Calu3 (cell line): ENCODE results near the gene RIMBP2. TPM values are rescaled to one million over a fixed set of nuclear protein-coding genes. Genes with fewer than 3 reads are reported as not detected.

Experiments used
- BruUV-seq: library from RNA; stranded (reverse); fragments of 400-500 nt; replicated peaks from 2 replicates; lab custom pipeline; 2021; lab: Mats Ljungman, UMichigan
- CTCF ChIA-PET: fragments of 300-600 bp; sonication (Branson Sonifier 250); formaldehyde crosslinking; loops from one replicate; lab custom pipeline; 2022; ENCODE audit warnings: antibody characterized with exemption; lab: Charles Lee
- DNase-seq: peaks from one replicate; pipeline ENCODE4 v3.0.0; 2022
- H3K27ac Mint-ChIP-seq: one replicate; pipeline ENCODE4 v1.8.0; 2022; ENCODE audit warnings: mixed read lengths; ENCODE audit not compliant: unreplicated experiment
- H3K27me3 Mint-ChIP-seq: one replicate; pipeline ENCODE4 v1.8.0; 2022; ENCODE audit warnings: mixed read lengths; ENCODE audit not compliant: unreplicated experiment
- H3K36me3 Mint-ChIP-seq: one replicate; pipeline ENCODE4 v1.8.0; 2022; ENCODE audit warnings: mild to moderate bottlenecking, moderate library complexity, mixed read lengths; ENCODE audit not compliant: insufficient read depth, unreplicated experiment
- H3K4me1 Mint-ChIP-seq: one replicate; pipeline ENCODE4 v1.8.0; 2022; ENCODE audit warnings: mild to moderate bottlenecking, low read depth, mixed read lengths; ENCODE audit not compliant: unreplicated experiment
- H3K4me3 Mint-ChIP-seq: one replicate; pipeline ENCODE4 v1.8.0; 2022; ENCODE audit warnings: mild to moderate bottlenecking, low read depth, moderate library complexity, mixed read lengths; ENCODE audit not compliant: unreplicated experiment
- H3K9me3 Mint-ChIP-seq: one replicate; pipeline ENCODE4 v1.8.0; 2022; ENCODE audit warnings: low read depth, mixed read lengths; ENCODE audit not compliant: unreplicated experiment
- intact Hi-C: fragments of 100-400 bp; cut with micrococcal nuclease; formaldehyde crosslinking; loops from one replicate; pipeline ENCODE4 v1.10.0; 2022; ENCODE audit not compliant: unreplicated experiment
- total RNA-seq: library from RNA; stranded (reverse); gene quantifications from 2 replicates; pipeline ENCODE4 v1.2.3, GENCODE V29; 2022
- TF ChIP-seq, protein P1 (sequence below): fragments of 200-600 bp; IDR thresholded peaks from one replicate; pipeline ENCODE4 v1.8.0; 2022; ENCODE audit warnings: antibody characterized with exemption; ENCODE audit not compliant: unreplicated experiment

Gene RIMBP2
- total RNA-seq, 1 experiment from 2014 or later, result 6.1 TPM

DNA sequence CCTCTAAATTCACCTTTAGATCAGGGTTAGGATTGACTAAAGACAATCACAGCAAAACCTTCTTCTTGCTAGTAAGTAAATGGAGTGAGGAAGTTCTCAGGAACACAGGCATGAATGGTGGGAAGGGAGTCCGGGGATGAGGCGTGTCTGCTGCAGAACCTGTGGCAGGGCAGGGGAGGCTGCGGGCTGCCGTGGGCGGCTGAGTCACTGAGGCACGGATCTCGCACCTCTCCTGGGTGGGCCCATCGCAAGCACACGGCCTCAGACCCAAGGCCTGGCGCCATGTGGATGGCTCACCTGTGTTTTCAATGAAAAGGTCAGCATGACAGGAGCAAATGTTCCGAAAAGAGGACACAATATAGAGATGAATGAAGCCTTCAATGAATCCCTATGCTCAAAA, 293.0 kb downstream of the RIMBP2 start:
- Mint-ChIP-seq H3K27ac (no peak overlapping the region), H3K4me3 (no peak overlapping the region), H3K27me3 (no peaks in the 10 kb centered on the region), H3K36me3 (peaks cover 5% of the 10 kb centered on the region), H3K9me3 (peaks cover 10% of the 10 kb centered on the region), H3K4me1 (no peaks in the 10 kb centered on the region)
- BruUV-seq, result no TSS peak
- TF ChIP-seq, protein P1, sequence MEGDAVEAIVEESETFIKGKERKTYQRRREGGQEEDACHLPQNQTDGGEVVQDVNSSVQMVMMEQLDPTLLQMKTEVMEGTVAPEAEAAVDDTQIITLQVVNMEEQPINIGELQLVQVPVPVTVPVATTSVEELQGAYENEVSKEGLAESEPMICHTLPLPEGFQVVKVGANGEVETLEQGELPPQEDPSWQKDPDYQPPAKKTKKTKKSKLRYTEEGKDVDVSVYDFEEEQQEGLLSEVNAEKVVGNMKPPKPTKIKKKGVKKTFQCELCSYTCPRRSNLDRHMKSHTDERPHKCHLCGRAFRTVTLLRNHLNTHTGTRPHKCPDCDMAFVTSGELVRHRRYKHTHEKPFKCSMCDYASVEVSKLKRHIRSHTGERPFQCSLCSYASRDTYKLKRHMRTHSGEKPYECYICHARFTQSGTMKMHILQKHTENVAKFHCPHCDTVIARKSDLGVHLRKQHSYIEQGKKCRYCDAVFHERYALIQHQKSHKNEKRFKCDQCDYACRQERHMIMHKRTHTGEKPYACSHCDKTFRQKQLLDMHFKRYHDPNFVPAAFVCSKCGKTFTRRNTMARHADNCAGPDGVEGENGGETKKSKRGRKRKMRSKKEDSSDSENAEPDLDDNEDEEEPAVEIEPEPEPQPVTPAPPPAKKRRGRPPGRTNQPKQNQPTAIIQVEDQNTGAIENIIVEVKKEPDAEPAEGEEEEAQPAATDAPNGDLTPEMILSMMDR, result no peak
- intact Hi-C loops, result no loop called here
- CTCF ChIA-PET, result no interaction called here
- no peak for DNase-seq

DNA sequence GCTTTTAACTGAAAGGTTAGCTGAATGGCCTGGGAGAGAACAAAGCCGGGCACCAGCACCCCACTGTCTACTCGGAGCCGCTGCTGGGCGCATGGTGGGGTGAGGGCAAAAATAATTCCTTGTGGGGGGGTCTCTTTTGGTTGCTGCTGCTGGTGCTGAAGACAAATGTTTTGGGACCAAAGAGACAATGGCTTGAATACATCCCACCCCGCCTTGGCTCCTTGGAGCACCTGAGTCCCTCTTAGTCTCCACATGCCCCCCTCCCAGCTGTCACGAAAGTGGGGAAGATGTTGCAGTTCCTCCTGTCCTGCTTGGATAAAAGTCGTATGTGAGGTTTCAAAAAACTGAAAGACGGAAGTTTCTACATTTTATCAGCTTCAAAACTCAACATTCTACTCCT, 293.4 kb downstream of the RIMBP2 start:
- Mint-ChIP-seq H3K27me3 (no peaks in the 10 kb centered on the region), H3K4me1 (no peaks in the 10 kb centered on the region), H3K27ac (no peak overlapping the region), H3K9me3 (peaks cover 11% of the 10 kb centered on the region), H3K4me3 (no peak overlapping the region), H3K36me3 (peaks cover 5% of the 10 kb centered on the region)
- intact Hi-C loops, result no loop called here
- TF ChIP-seq, protein P1, result no peak
- CTCF ChIA-PET, result no interaction called here
- DNase-seq, result no peak
- BruUV-seq, result no TSS peak

DNA sequence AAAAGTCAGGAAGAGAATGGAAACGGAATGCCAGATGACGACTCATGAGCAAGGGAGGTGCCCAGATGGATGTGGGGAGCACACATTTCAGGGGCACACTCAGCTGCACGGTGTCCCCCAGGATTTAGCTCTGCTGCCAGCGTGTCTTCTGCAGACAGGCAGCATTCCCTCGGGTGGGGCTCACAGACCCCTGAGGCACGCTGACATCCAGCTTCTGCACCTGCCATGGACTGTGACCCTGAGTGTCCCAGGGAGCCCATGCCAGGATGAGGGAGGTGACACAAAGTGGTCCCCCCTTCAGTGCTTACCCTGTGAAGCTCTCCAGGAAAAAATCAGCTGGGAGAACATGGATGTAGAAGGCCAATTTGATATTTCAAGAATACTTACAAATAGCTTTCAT, 294.2 kb downstream of the RIMBP2 start:
- CTCF ChIA-PET, result no interaction called here
- Mint-ChIP-seq H3K4me1 (no peaks in the 10 kb centered on the region), H3K27me3 (no peaks in the 10 kb centered on the region), H3K36me3 (peaks cover 5% of the 10 kb centered on the region), H3K27ac (no peak overlapping the region), H3K4me3 (no peak overlapping the region), H3K9me3 (peaks cover 11% of the 10 kb centered on the region)
- intact Hi-C loops, result no loop called here
- BruUV-seq, result no TSS peak
- no peak for DNase-seq
- TF ChIP-seq, protein P1, result no peak

DNA sequence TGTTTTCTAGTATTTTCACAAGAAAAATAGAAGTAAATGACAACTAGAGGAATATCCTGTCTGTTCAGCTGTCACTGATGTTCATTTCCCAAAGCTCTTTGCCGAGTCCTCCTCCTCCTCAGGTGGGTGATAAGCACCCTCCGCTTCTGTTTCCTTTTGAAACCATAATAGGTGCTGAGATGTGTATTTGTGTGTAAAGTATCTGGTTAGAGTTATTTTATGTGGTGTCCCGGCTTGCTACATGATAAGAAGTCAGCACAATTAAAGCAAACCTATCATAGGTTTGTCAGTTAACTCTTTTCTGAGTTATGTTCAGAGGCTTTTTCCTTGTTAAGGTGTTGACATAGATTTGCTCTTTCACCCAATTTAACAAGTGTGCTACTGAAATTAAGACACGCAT, 296.0 kb downstream of the RIMBP2 start:
- BruUV-seq, result no TSS peak
- DNase-seq, result no peak
- CTCF ChIA-PET, result no interaction called here
- no peaks in the 10 kb centered on the region for H3K27me3 Mint-ChIP-seq
- no peak overlapping the region for H3K4me3 Mint-ChIP-seq
- H3K36me3 Mint-ChIP-seq, result peaks cover 5% of the 10 kb centered on the region
- no peaks in the 10 kb centered on the region for H3K4me1 Mint-ChIP-seq
- peaks cover 6% of the 10 kb centered on the region for H3K9me3 Mint-ChIP-seq
- TF ChIP-seq, protein P1, result no peak
- intact Hi-C loops, result no loop called here
- no peak overlapping the region for H3K27ac Mint-ChIP-seq
